Mesenchymal stem cell (in vitro differentiated cells and primary cell): Measurements from ENCODE around the gene DCLK3.

Experiments
- DNase-seq: peaks from one replicate; pipeline ENCODE4 v3.0.0-alpha.2; 2013
- H2AFZ ChIP-seq: one replicate; pipeline ENCODE4 v1.6.1; 2013; ENCODE audit warnings: low read depth, mild to moderate bottlenecking, control low read depth, inconsistent platforms, low read length, moderate library complexity
- H2AK5ac ChIP-seq: 2 replicates; pipeline ENCODE4 v1.6.1; 2013; ENCODE audit warnings: low read length, moderate library complexity, mild to moderate bottlenecking, inconsistent platforms; ENCODE audit not compliant: severe bottlenecking
- H2BK120ac ChIP-seq: one replicate; pipeline ENCODE4 v1.6.1; 2013; ENCODE audit warnings: low read depth, mild to moderate bottlenecking, inconsistent platforms, low read length, moderate library complexity
- H2BK12ac ChIP-seq, 2 experiments: one replicate each; pipeline ENCODE4 v1.6.1; 2013; ENCODE audit warnings: inconsistent platforms in 2 of 2, low read length in 2 of 2, mild to moderate bottlenecking in 2 of 2, moderate library complexity in 2 of 2, control low read depth in 1 of 2
- H2BK15ac ChIP-seq: one replicate; pipeline ENCODE4 v1.6.1; 2013; ENCODE audit warnings: mild to moderate bottlenecking, low read depth, inconsistent platforms; ENCODE audit not compliant: poor library complexity, severe bottlenecking
- H2BK5ac ChIP-seq: 2 replicates; pipeline ENCODE4 v1.6.1; 2013; ENCODE audit warnings: low read depth, mild to moderate bottlenecking, low read length, control low read depth, inconsistent platforms; ENCODE audit not compliant: poor library complexity, severe bottlenecking
- H3K14ac ChIP-seq, 2 experiments: one replicate each; pipeline ENCODE4 v1.6.1; 2013; ENCODE audit warnings: inconsistent platforms in 2 of 2, low read length in 2 of 2, control low read depth in 1 of 2, mild to moderate bottlenecking in 1 of 2, moderate library complexity in 1 of 2
- H3K18ac ChIP-seq, 2 experiments: one replicate each; pipeline ENCODE4 v1.6.1; 2013; ENCODE audit warnings: inconsistent platforms in 2 of 2, low read length in 2 of 2, control low read depth in 1 of 2, low read depth in 1 of 2, mild to moderate bottlenecking in 1 of 2
- H3K23ac ChIP-seq, 2 experiments: one replicate each; pipeline ENCODE4 v1.6.1; 2013; ENCODE audit warnings: inconsistent platforms in 2 of 2, low read length in 2 of 2, mild to moderate bottlenecking in 2 of 2, moderate library complexity in 2 of 2, control low read depth in 1 of 2
- H3K27ac ChIP-seq: 2 replicates; pipeline ENCODE4 v1.5.1; 2013; ENCODE audit warnings: mild to moderate bottlenecking, moderate library complexity, low read length, control low read depth, inconsistent platforms; ENCODE audit not compliant: poor library complexity, severe bottlenecking
- H3K27me3 ChIP-seq, 2 experiments: 2 replicates each; pipeline versions ENCODE4 v1.6.1 to v1.7.0; 2013; ENCODE audit warnings: low read length in 2 of 2, mild to moderate bottlenecking in 2 of 2, moderate library complexity in 2 of 2, control low read depth in 1 of 2, inconsistent platforms in 1 of 2; ENCODE audit not compliant: control insufficient read depth in 1 of 2, insufficient read depth in 1 of 2
- H3K36me3 ChIP-seq, 2 experiments: 2 replicates each; pipeline versions ENCODE4 v1.6.1 to v1.7.0; 2013; ENCODE audit warnings: low read length in 2 of 2, control low read depth in 1 of 2, inconsistent platforms in 1 of 2, low read depth in 1 of 2, mild to moderate bottlenecking in 1 of 2; ENCODE audit not compliant: insufficient read depth in 2 of 2, control insufficient read depth in 1 of 2
- H3K4ac ChIP-seq, 2 experiments: one replicate each; pipeline ENCODE4 v1.6.1; 2013; ENCODE audit warnings: inconsistent platforms in 2 of 2, low read length in 2 of 2, mild to moderate bottlenecking in 2 of 2, moderate library complexity in 2 of 2, control low read depth in 1 of 2, low read depth in 1 of 2
- H3K4me1 ChIP-seq: 2 replicates; pipeline ENCODE4 v1.6.1; 2013; ENCODE audit warnings: low read depth, low read length, control low read depth; ENCODE audit not compliant: control insufficient read depth, insufficient read depth
- H3K4me2 ChIP-seq: 2 replicates; pipeline ENCODE4 v1.6.1; 2013; ENCODE audit warnings: low read length, mild to moderate bottlenecking, inconsistent platforms; ENCODE audit not compliant: poor library complexity, severe bottlenecking
- H3K4me3 ChIP-seq, 2 experiments: 2 replicates each; pipeline versions ENCODE4 v1.5.1 to v1.7.0; 2013; ENCODE audit warnings: low read length in 2 of 2, mild to moderate bottlenecking in 2 of 2, control low read depth in 1 of 2, low read depth in 1 of 2; ENCODE audit not compliant: insufficient read depth in 1 of 2
- H3K79me1 ChIP-seq: replicated peaks from 2 replicates; pipeline ENCODE4 v1.6.1; 2013; ENCODE audit warnings: mild to moderate bottlenecking, control low read depth, low read length, inconsistent platforms; ENCODE audit not compliant: poor library complexity, severe bottlenecking
- H3K9ac ChIP-seq: 2 replicates; pipeline ENCODE4 v1.7.0; 2013; ENCODE audit warnings: mild to moderate bottlenecking, low read length, moderate library complexity
- H3K9me3 ChIP-seq: 2 replicates; pipeline ENCODE4 v1.7.0; 2013; ENCODE audit warnings: mild to moderate bottlenecking, low read length; ENCODE audit not compliant: control insufficient read depth
- H4K8ac ChIP-seq: one replicate; pipeline ENCODE4 v1.6.1; 2013; ENCODE audit warnings: inconsistent platforms, mild to moderate bottlenecking, low read length, moderate library complexity
- H4K91ac ChIP-seq: one replicate; pipeline ENCODE4 v1.6.1; 2013; ENCODE audit warnings: mild to moderate bottlenecking, low read length, inconsistent platforms
- WGBS: methylation state at CpG from one replicate; pipeline ENCODE4 v1.1.7; 2013; ENCODE audit warnings: mixed read lengths; 5-methylcytosine and 5-hydroxymethylcytosine counted together

Gene DCLK3

GRCh38 chr3:36811768-36812167 is 47.4 kb upstream of the DCLK3 start:
- no peak overlapping the region for H3K18ac ChIP-seq
- peaks cover 4 to 14% of the 10 kb centered on the region in 2 experiments for H3K27me3 ChIP-seq
- no peak overlapping the region for H2BK5ac ChIP-seq
- H2AK5ac ChIP-seq, result no peak overlapping the region
- H2AFZ ChIP-seq, result no peak overlapping the region
- no peak overlapping the region for H3K23ac ChIP-seq
- no peaks in the 10 kb centered on the region for H3K4me1 ChIP-seq
- DNase-seq, result no peak
- no peaks in the 10 kb centered on the region for H3K9me3 ChIP-seq
- H2BK12ac ChIP-seq, result no peak overlapping the region
- no peak overlapping the region for H3K27ac ChIP-seq
- no peak overlapping the region for H2BK15ac ChIP-seq
- no peak overlapping the region for H4K8ac ChIP-seq
- H3K36me3 ChIP-seq, result no peaks in the 10 kb centered on the region
- no peak overlapping the region for H3K9ac ChIP-seq
- H3K79me1 ChIP-seq, result no peaks in the 10 kb centered on the region
- no peak overlapping the region for H3K4ac ChIP-seq
- H4K91ac ChIP-seq, result no peak overlapping the region
- no peak overlapping the region for H3K14ac ChIP-seq
- WGBS, result 100% methylated on average over 2 of the region's 2 CpGs
- H3K4me3 ChIP-seq, result no peak overlapping the region
- H3K4me2 ChIP-seq, result no peak overlapping the region
- H2BK120ac ChIP-seq, result no peak overlapping the region

GRCh38 chr3:36804295-36805055 is 40.1 kb upstream of the DCLK3 start:
- no peak overlapping the region for H2BK120ac ChIP-seq
- 93% methylated on average over 2 of the region's 2 CpGs for WGBS
- no peak overlapping the region for H3K4ac ChIP-seq
- no peaks in the 10 kb centered on the region for H3K79me1 ChIP-seq
- DNase-seq, result no peak
- H4K8ac ChIP-seq, result no peak overlapping the region
- H3K9me3 ChIP-seq, result peaks cover 15% of the 10 kb centered on the region
- no peak overlapping the region for H2AK5ac ChIP-seq
- H2BK12ac ChIP-seq, result no peak overlapping the region
- no peak overlapping the region for H2BK5ac ChIP-seq
- H3K9ac ChIP-seq, result no peak overlapping the region
- H4K91ac ChIP-seq, result no peak overlapping the region
- no peak overlapping the region for H3K18ac ChIP-seq
- H2BK15ac ChIP-seq, result no peak overlapping the region
- H3K23ac ChIP-seq, result no peak overlapping the region
- no peaks in the 10 kb centered on the region for H3K36me3 ChIP-seq
- H3K4me1 ChIP-seq, result no peaks in the 10 kb centered on the region
- no peak overlapping the region for H3K4me3 ChIP-seq
- H3K4me2 ChIP-seq, result no peak overlapping the region
- H3K27me3 ChIP-seq, result peaks cover 0 to 15% of the 10 kb centered on the region in 2 experiments
- no peak overlapping the region for H3K14ac ChIP-seq
- no peak overlapping the region for H3K27ac ChIP-seq
- no peak overlapping the region for H2AFZ ChIP-seq

- no peak overlapping the region for H2BK5ac ChIP-seq
- no peak overlapping the region for H4K8ac ChIP-seq
- H3K4ac ChIP-seq, result no peak overlapping the region
These were observed 38.9 kb upstream of the DCLK3 start for GRCh38 chr3:36803091-36803791.

DNA sequence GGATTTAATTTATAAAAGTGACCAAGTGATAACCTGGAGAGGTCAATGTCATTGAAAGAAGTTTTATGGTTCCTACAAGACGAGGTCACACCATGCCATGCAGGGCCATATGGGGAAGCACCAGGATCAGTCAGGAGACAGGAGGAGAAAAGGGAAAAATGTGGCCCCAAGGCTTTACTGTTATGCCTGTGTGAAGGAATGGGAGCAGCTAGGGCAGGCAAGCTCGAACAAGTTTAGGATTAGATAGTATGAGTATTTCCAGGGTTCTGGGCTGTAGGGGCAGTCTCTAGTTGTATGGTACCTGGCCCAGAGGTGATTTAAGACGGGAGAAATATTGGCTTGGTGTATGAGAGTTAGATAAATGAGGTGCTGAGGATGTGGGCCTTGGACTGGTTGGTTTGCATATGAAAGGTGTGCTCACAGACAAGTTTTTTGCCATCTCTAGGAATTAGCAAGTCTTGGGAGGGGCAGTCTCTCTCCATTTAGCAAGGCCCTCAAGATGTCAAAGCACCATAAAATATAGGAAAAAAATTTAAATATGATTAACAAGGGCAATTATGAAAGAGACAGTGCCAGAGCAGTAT is 36.3 kb upstream of the DCLK3 start:
- Histone ChIP-seq H4K8ac (no peak overlapping the region), H2AK5ac (no peak overlapping the region), H3K4me2 (no peak overlapping the region), H2BK120ac (no peak overlapping the region), H3K9me3 (peaks cover 8% of the 10 kb centered on the region), H2BK5ac (no peak overlapping the region), H2AFZ (no peak overlapping the region), H3K18ac (no peak overlapping the region), H3K36me3 (no peaks in the 10 kb centered on the region), H3K4me1 (no peaks in the 10 kb centered on the region), H3K4me3 (no peak overlapping the region), H2BK15ac (no peak overlapping the region), H3K23ac (no peak overlapping the region), H3K9ac (no peak overlapping the region), H2BK12ac (no peak overlapping the region), H3K4ac (no peak overlapping the region), H3K14ac (no peak overlapping the region), H3K79me1 (no peaks in the 10 kb centered on the region), H4K91ac (no peak overlapping the region), H3K27ac (no peak overlapping the region), H3K27me3 (peaks cover 0 to 15% of the 10 kb centered on the region in 2 experiments)
- 46% methylated on average over 3 of the region's 3 CpGs for WGBS
- DNase-seq, result no peak

More at GRCh38 chr3:36803091-36803791, 38.9 kb upstream of the DCLK3 start:
- no peak overlapping the region for H2AFZ ChIP-seq
- no peak overlapping the region for H3K4me2 ChIP-seq
- no peak for DNase-seq
- H3K18ac ChIP-seq, result no peak overlapping the region
- H3K36me3 ChIP-seq, result no peaks in the 10 kb centered on the region
- H3K9me3 ChIP-seq, result peaks cover 15% of the 10 kb centered on the region
- H2BK120ac ChIP-seq, result no peak overlapping the region
- H3K79me1 ChIP-seq, result no peaks in the 10 kb centered on the region
- no peak overlapping the region for H2BK15ac ChIP-seq
- H3K14ac ChIP-seq, result no peak overlapping the region
- H4K91ac ChIP-seq, result no peak overlapping the region
- H3K4me3 ChIP-seq, result no peak overlapping the region
- no peak overlapping the region for H2BK12ac ChIP-seq
- H3K27ac ChIP-seq, result no peak overlapping the region
- no peak overlapping the region for H2AK5ac ChIP-seq
- H3K23ac ChIP-seq, result no peak overlapping the region
- no peaks in the 10 kb centered on the region for H3K4me1 ChIP-seq
- H3K9ac ChIP-seq, result no peak overlapping the region
- peaks cover 0 to 12% of the 10 kb centered on the region in 2 experiments for H3K27me3 ChIP-seq
- 94% methylated on average over 5 of the region's 5 CpGs for WGBS
